Esophagus squamous epithelium (tissue), 5 donors: Measurements from ENCODE around the gene ROR1. TPM values are rescaled to one million over a fixed set of nuclear protein-coding genes. Genes with fewer than 3 reads are reported as not detected.

Source experiments
- DNase-seq: peaks from one replicate; lab custom pipeline; 2025; lab: John Stamatoyannopoulos, UW
- H3K27ac ChIP-seq, 4 donors: fragments of 200-600 bp; sonication (generic); one replicate each; pipeline ENCODE4 v1.5.1; 2016 to 2019; ENCODE audit warnings: mild to moderate bottlenecking in 1 of 4
- H3K27me3 ChIP-seq, 4 donors: fragments of 200-600 bp; sonication (generic); 1 replicate in 3 of 4; 2 replicates in 1 of 4; pipeline versions ENCODE4 v1.5.1 to v1.6.0; 2017 to 2021; ENCODE audit warnings: antibody characterized with exemption in 1 of 4
- H3K36me3 ChIP-seq, 3 donors: fragments of 200-600 bp; sonication (generic); one replicate each; pipeline ENCODE4 v1.5.1; 2016 to 2019
- H3K4me1 ChIP-seq, 3 donors: fragments of 200-600 bp; sonication (generic); one replicate each; pipeline ENCODE4 v1.5.1; 2017 to 2019
- H3K4me3 ChIP-seq, 4 donors: fragments of 200-600 bp; sonication (generic); 1 replicate in 3 of 4; 2 replicates in 1 of 4; pipeline ENCODE4 v1.5.1; 2016 to 2019; ENCODE audit warnings: mild to moderate bottlenecking in 2 of 4, moderate library complexity in 1 of 4
- H3K9me3 ChIP-seq, 3 donors: fragments of 200-600 bp; sonication (generic); one replicate each; pipeline ENCODE4 v1.5.1; 2016 to 2019
- CTCF ChIP-seq, 6 experiments: fragments of 450-650 bp in 4 of 6; fragments of 200-600 bp in 2 of 6; sonication (generic) in 2 of 6; IDR thresholded peaks; one replicate each; pipeline ENCODE4 v1.5.1; 2016 to 2019; ENCODE audit warnings: antibody characterized with exemption in 6 of 6, mild to moderate bottlenecking in 4 of 6, moderate library complexity in 4 of 6
- POLR2A ChIP-seq, 4 donors: fragments of 450-650 bp; IDR thresholded peaks; one replicate each; pipeline ENCODE4 v1.6.1; 2017; ENCODE audit warnings: antibody characterized with exemption in 4 of 4, mild to moderate bottlenecking in 4 of 4, moderate library complexity in 3 of 4
- WGBS, 2 donors: methylation state at CpG; one replicate each; pipeline ENCODE4 v1.1.5; 2018; 5-methylcytosine and 5-hydroxymethylcytosine counted together
- intact Hi-C: fragments of 100-400 bp; cut with DNase I; formaldehyde crosslinking; loops from one replicate; pipeline ENCODE4 v1.15.0; 2022
- total RNA-seq, 4 donors: library from RNA; depleted of rRNA; stranded (reverse); fragments of >200 nt; gene quantifications; one replicate each; pipeline ENCODE4 v1.1.0, GENCODE V29; 2016
- donor health status: DM: yes; HTN: yes; CAD: no.

ROR1 gene
- total RNA-seq, 4 donors from 2014 or later: 6.6 to 15.3 (median 9.4) TPM

- Histone ChIP-seq H3K36me3 (no peaks in the 10 kb centered on the region), H3K9me3 (peaks cover 0 to 13% (median 7%) of the 10 kb centered on the region in 3 donors), H3K4me3 (no peak overlapping the region), H3K4me1 (peaks cover 0 to 4% (median 0%) of the 10 kb centered on the region in 3 donors), H3K27me3 (no peaks in the 10 kb centered on the region), H3K27ac (no peak overlapping the region)
- intact Hi-C loops: no loop called here
- 84 to 92% methylated on average over 4 of the region's 4 CpGs for WGBS, 2 donors
- DNase-seq: no peak
- TF ChIP-seq POLR2A (IDR thresholded peaks at IDR 0.05): no peak
- TF ChIP-seq CTCF (IDR thresholded peaks at IDR 0.05): no peak
Observed at GRCh38 chr1:64059556-64059955, 285.7 kb downstream of the ROR1 start.

GRCh38 chr1:64060611-64061302 lies 286.9 kb downstream of the ROR1 start:
- WGBS, 2 donors: 85 to 94% methylated on average over 2 of the region's 2 CpGs

GRCh38 chr1:64061430-64062104 lies 287.8 kb downstream of the ROR1 start:
- H3K27ac ChIP-seq: no peak overlapping the region
- intact Hi-C loops: no loop called here
- H3K4me3 ChIP-seq: no peak overlapping the region
- H3K27me3 ChIP-seq: no peaks in the 10 kb centered on the region
- WGBS, 2 donors: 76 to 83% methylated on average over 2 of the region's 2 CpGs
- H3K36me3 ChIP-seq: no peaks in the 10 kb centered on the region
- peaks cover 0 to 13% (median 7%) of the 10 kb centered on the region in 3 donors for H3K9me3 ChIP-seq
- TF ChIP-seq CTCF (IDR thresholded peaks at IDR 0.05) (no peak), POLR2A (IDR thresholded peaks at IDR 0.05) (no peak)
- H3K4me1 ChIP-seq: peaks cover 0 to 4% (median 0%) of the 10 kb centered on the region in 3 donors
- DNase-seq: no peak

More at GRCh38 chr1:64060611-64061302, 286.9 kb downstream of the ROR1 start:
- H3K27me3 ChIP-seq: no peaks in the 10 kb centered on the region
- TF ChIP-seq CTCF (IDR thresholded peaks at IDR 0.05) (no peak), POLR2A (IDR thresholded peaks at IDR 0.05) (no peak)
- H3K9me3 ChIP-seq: peaks cover 0 to 13% (median 7%) of the 10 kb centered on the region in 3 donors
- H3K4me3 ChIP-seq: no peak overlapping the region
- H3K4me1 ChIP-seq: peaks cover 0 to 4% (median 0%) of the 10 kb centered on the region in 3 donors
- H3K27ac ChIP-seq: no peak overlapping the region
- H3K36me3 ChIP-seq: no peaks in the 10 kb centered on the region
- intact Hi-C loops: no loop called here
- no peak for DNase-seq

GRCh38 chr1:64062529-64062928 lies 288.7 kb downstream of the ROR1 start:
- peaks cover 0 to 11% (median 7%) of the 10 kb centered on the region in 3 donors for H3K9me3 ChIP-seq
- H3K36me3 ChIP-seq: no peaks in the 10 kb centered on the region
- TF ChIP-seq CTCF (IDR thresholded peaks at IDR 0.05) (no peak), POLR2A (IDR thresholded peaks at IDR 0.05) (no peak)
- intact Hi-C loops: no loop called here
- H3K27me3 ChIP-seq: no peaks in the 10 kb centered on the region
- no peak for DNase-seq
- H3K27ac ChIP-seq: no peak overlapping the region
- no peak overlapping the region for H3K4me3 ChIP-seq
- 53 to 60% methylated on average over 3 to 4 of the region's 6 CpGs for WGBS, 2 donors
- H3K4me1 ChIP-seq: peaks cover 0 to 4% (median 0%) of the 10 kb centered on the region in 3 donors
